Stimulated activated CD4-positive, alpha-beta T cell treated with anti-CD3 and anti-CD28 coated beads, Interleukin-15, amount 100 ng/mL, for 48 hours (primary cell): ENCODE results near the gene TC2N.
"Not testable (repeated sequence)": the region's sequence is repeated elsewhere in the genome, so short reads cannot be mapped to it uniquely, and the experiment has no call there.

Experiments
- DNase-seq, 2 donors: peaks; one replicate each; pipeline ENCODE4 v3.0.0-alpha.2; 2020; ENCODE audit warnings: low read depth in 2 of 2

TC2N gene

DNA sequence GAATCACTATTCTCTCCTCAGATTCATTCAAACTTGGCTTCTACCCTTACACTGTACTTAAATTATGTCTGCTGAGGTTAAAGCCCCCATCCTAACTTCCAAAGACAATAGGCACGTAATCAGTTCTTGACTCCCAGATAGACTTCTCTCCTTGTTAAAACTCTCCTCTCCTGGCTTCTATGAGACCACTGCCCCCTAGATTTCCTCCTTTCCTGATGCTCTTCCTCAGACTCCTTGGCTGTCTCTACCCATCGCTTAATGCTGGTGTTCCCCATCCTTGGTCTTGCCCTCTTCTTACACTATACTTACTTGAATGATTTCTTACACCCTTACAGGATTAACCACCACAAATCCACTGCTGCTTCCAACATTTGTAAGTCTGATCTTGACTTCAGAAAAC, 32.8 kb downstream of the TC2N start:
- no peak for DNase-seq

DNA sequence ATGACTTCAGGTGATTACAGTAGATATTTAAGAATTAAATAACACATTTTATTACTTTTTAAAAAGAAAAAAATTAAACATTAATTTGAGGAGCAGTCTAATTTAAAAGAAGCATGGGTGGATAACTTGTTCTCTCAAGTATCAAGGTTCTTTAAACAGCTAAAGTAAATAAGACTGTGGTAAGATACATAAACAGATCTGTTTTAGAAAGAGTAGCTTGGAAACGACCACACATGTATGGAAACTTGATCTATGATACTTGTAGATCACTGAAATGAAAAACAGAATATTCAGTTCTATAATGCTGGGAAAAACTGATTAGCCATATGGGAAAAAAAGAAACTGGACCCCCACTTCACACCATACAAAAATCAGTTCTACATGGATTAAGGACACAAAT, 36.0 kb downstream of the TC2N start:
- no peak for DNase-seq

DNA sequence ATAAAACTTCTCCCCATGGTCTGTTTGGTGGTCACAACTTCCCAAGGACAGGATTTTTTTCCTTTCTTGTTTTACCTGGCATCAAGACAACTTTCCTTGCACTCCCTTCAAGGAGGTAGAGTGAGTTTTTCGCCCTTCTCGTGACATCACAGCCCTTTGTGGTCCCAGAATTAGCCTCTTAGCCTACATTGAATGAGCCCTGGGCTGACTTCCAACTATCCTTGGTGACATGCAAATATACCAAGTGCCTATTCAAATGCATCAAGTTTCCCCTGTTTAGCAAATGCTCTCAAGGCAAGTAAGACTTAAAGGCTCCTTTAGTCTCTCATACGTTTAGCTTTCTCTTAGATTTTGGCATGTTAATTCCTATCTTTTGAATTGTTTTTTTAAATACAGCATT, 36.6 kb downstream of the TC2N start:
- DNase-seq: no peak

DNA sequence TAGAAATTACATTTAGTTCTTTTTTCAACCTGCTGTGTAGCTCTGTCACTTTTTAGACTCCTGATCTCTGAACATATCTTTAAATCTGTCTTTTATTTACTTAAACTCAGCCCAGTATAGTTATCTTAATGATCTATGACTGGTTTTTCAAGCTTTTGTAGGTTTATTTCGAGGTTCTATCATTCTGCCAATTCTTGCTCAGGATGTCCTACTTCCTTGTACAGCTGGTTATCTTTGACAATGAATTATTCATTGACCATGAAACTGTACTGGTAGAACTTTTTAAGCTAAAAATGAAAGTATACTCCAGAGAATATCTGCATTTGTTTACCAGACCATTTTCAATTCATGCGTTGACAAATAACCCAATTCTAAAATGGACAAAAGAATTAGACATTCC, 37.8 kb downstream of the TC2N start:
- no peak for DNase-seq

- DNase-seq: no peak
Measured at GRCh38 chr14:91827746-91828145, 39.6 kb downstream of the TC2N start.

DNA sequence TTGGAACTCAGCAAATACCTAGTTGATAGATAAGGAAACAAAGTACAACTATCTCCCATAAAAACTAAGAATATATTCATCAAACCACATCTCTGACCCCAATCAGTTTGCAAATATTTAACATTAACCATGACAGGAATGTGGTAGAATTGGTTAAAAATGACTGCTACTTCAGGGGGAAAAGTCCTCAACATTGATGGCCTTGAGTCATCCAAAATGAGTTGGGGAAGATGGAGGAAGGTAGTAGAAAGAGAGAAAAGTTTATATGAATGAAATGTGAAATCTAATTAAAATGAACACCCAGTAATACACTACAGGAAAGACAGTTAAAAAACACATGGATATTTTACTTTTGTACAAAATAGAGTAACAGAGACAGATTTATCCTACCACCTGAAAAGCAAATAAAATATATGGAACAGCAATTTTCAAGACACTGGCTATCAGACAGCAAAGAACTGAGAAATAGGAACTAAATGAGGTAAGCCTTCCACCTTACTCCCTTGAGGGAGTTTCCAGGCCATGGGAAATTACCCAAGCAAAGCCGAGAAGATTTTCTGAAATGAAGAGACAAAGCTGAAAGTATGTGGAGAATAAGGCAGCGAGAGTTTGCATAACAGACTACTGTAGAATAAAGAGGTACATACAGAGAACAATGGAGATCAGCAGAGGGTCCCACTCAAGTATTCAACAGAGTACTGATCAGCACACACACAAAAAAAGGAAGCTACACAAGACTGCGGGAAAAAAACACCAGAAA, 49.6 kb downstream of the TC2N start:
- DNase-seq: no peak

- no peak for DNase-seq
Measured at GRCh38 chr14:91814317-91814716, 53.0 kb downstream of the TC2N start.

DNA sequence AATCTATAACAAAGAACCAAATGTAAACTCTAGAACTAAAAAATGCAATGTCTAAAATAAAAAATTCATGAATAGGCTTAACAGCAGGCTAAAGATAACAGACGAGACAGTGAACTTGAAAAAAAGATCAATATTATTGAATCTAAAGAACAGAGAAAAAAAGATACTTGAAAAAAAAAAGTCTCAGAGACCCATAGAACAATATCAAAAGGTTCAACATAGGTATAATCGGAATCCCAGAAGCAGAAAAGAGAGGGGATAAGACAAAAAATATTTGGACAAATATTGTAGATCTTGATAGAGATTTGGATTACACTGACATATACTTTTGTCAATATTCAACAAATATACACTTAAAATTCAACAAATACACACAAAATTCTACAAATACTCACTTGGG, 56.6 kb downstream of the TC2N start:
- DNase-seq: no peak

GRCh38 chr14:91806716-91807115, 60.6 kb downstream of the TC2N start:
- DNase-seq: no peak

GRCh38 chr14:91806094-91806493, 61.2 kb downstream of the TC2N start:
- DNase-seq: not testable (repeated sequence)

- no peak for DNase-seq
Measured at GRCh38 chr14:91805659-91806058, 61.7 kb downstream of the TC2N start.

DNA sequence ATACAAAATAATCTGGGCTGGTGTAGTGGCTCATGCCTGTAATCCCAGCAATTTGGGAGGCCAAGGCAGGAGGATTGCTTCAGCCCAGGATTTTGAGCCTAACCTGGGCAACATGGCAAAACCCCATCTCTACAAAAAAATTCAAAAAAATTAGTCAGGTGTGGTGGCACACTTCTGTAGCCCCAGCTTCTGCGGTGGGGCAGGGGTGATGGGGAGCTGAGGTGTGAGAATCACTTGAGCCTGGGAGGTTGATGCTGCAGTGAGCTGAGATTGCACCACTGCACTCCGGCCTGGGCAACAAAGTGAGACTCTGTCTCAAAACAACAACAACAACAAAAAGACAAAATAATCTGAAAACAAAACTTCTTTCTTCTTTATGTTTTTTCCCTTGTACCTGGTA, 66.0 kb downstream of the TC2N start:
- no peak for DNase-seq

DNA sequence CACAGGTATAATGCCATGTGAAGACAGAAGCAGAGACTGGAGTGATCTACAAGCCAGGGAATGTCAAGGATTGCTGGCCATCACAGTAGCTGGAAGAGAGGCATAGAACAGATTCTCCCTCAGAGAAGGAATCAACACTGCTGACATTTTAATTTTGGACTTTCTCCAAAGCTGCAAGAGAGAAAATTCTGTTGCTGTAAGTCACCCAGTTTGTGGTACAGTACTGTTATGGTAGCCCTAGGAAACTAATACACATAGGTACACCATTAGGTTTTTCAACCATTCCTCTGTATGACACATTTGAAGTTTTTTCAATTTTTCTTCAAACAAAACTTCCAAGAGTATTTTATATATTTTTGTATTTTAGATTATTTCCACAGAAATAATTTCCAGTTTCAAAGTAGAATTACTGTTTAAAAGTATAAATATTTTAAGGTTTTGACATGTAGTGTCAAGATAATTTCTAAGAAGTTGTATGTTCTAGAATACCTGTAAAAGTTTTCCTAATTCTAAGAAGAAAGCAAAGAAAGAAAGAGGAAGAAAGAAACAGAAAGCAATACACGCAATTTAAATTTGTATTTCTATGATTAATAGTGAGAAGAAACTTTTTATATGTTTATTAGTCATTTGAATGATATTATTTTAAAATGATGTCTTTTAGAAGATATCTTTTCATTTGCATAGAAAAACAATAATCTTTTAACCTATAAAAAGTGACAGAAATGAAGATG, 70.6 kb downstream of the TC2N start:
- no peak for DNase-seq

DNA sequence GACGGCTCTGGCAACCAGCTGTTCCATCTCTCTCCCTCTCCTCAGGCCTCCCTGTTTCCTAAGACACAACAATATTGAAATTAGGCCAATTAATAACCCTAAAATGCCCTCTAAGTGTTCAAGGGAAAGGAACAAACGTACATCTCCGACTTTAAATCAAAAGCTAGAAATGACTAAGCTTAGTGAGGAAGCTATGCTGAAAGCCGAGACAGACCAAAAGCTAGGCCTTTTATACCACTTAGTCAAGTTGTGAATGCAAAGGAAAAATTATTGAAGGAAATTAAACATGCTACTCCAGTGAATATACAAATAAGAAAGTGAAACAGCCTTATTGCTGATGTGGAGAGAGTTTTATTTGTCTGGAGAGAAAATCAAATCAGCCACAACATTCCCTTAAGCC, 73.6 kb downstream of the TC2N start:
- DNase-seq: no peak

DNA sequence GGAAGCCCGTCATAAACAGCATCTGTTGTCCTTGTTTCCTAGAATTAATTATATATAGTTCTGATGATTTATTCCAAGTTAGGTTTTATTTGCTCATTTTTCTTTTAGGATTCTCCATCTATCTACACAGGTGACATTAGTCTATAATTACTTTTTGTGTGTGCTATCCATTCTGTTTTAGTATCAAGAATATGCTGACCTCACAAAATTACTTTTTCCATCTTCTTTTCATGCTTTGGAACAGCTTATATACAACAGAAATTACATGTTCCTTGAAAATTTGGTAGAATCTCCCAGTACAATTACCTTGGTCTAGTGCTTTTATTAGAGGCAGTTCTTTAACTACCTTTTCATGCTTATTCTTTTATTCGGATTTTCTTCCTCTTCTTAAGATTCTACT, 81.1 kb downstream of the TC2N start:
- DNase-seq: no peak

DNA sequence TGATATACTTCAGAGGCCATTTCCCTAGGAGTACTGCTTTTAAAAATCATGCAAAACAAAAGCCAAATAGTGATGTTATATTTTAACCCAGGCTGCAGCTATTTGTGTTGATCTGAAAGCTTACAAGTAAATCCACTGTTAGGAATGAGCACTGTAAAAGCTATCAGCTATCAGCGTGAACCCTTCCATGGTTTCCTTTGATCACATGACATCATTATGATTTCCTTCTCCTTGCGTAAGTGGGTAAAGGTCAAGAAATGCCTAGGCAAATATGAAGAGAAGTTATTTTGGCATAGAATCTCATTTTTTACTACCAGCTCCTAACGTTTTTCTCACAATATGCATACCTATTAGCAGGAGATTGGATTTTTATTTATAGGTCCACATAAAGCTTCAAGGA, 86.9 kb downstream of the TC2N start:
- DNase-seq: no peak

DNA sequence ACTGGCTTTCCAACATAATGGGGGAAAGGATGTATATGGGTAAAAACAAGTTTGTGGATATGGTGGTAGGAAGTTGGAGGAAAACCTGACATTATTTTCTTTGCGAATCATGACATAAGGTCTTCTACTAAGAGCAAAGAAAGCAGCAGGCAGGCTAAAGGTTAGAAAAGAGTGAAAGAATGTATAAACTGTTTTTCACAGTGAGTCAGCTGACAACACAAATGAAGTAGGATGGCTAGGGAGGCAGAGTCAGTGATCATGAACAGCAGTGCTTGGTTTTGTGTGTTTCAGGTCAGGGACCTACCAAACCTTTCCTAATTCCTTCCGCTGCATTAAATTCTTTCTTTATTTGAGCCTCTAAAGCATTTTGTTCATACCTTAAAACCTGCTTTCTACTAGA, 89.1 kb downstream of the TC2N start:
- DNase-seq: no peak

DNA sequence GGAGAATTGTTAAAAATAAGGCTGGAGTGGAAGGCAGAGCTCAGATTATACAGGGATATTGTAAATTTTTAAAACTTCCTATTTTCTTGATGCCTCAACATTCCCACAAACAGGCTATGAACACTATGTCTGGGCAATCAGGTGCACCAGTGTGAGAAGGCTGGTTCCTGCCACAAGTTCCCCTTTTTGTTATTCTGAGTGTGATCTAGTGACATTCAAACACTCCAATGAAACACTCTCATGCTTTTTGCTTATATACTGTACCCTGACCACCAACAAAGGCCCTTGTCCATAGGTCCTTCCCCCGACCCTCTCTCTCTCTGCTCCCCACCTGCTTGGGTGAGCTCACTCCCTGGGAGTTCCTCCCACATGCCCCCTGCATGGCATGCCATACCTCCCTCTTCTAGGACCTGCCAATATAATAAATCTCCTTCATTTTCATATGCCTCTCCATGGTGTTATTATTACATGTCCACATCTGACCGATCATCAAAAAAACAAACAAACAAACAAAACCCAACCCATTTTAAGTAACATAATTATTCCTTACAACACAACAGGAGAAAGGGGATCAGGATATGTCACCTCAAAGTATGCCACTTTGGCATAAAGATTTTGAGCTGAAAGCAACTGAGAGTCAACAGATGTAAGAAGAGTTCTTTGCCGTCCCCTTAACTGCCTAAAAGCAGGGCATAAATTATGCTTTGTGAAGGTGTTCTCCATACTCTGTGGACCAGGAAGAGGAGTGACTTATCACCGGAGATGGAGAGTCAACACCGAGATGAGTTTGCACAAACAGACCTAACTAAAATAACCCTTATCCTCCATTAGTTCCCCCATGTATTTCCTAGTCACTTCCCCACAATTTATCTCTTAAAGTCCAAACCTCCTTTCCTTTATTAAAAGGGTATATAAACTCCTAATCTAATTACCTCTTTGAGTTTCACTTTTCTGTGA, 92.9 kb downstream of the TC2N start:
- DNase-seq: no peak

DNA sequence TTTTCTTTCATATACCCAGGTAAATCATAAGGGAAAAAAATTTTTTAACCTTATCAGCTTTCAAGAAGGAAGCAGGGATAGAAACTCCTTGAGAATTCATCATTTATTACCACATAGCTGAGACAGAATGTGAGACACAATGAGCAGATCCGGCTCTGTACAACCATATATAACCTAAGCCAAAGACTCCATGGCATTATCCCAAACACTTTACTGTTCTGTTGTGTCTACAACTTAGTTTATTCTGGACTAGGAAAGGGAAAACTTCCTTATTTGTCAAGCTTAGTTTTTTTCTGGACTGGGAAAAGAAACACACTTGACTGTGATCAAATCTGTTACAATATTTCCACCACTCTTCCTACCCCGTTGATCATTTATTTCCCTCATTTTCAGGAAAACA, 97.2 kb downstream of the TC2N start:
- no peak for DNase-seq

GRCh38 chr14:91755570-91756295, 111.6 kb downstream of the TC2N start:
- no peak for DNase-seq

GRCh38 chr14:91754819-91755218, 112.5 kb downstream of the TC2N start:
- no peak for DNase-seq

DNA sequence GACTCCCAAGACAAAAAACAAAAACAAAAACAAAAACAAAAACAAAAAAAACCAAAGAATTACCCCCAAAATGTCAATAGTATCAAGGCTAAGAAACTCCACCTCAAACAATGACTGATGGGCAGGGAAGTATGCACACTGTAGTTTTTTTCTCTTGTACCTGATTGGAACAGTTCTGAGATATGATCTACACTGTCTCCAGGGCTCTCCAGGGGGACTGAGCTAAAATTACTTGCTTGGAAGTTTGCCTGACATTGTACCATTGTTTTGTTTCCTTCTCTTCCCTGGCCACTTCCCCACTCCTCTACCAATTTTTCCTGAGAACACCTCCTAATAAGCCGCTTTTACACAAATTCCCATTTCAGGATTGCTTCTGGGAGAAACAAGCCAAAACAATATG, 113.2 kb downstream of the TC2N start:
- DNase-seq: no peak
